G401.6 (cell line): ENCODE results near the gene SFXN1.

Experiments
- FAIRE-seq: peaks from 2 replicates; lab custom pipeline; 2012; peaks lifted over from hg19 to GRCh38; lab: Jason Lieb, UNC

SFXN1 gene

DNA sequence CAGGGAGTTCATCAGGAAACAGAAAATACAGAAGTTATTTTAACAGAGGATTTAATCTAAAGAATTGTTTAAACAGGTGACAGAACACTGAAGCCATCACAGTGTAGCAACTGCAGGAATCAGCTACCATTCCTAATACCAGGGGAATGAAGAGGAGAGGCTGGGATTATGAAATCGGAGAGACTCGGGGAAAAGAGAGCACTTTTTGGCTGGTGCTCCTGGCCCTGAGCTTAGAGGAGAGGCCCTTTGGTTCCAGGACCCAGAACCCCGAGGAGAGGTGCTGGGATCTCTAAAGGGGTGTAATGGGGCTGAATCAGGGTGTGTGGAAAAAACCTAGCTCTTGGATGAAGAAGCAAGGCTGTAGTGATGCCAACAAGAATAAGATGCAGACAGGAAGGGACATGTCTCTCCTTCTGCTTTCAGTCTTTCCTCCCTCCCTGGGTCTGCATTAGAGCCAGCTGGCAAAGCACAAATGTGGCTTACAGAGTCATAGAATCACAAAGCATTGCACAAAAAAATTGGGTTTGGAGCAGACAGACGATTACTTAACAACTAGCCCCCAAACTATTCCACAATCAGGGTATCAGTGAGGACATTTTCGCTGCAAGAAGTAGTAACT is 11.6 kb upstream of the SFXN1 start:
- FAIRE-seq, result no peak

DNA sequence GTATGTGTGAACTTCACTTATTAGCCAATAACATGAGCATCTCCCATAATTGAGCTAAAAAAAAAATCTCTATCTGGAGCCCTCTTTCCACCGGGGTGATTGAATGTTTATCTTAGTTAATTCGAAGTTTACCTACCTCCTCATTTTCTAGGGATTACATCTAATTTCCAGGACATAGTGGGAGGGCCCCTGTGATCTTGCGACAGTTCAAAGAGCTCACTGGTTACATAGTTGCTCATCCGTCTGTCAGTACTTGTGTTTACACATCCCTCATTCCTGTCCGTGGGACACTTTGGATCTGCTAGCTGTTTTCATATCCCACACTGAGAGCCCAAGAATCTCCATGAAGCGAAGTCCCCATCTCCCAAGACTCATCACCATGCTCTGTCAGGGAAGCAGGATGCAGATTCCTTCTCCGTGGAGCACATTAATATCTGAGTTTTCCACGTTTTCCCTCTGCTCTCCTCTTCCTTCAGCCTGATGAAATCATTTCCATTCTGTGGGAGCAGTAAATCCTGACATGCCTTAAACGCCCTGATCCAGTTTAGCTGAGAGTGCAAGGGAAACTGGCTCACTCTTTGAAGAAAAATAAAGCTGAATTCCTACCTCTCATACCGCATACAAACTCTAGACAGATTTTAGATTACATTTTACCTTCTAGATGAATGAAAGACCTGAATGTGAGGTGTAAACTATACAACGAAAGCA is 10.2 kb upstream of the SFXN1 start:
- no peak for FAIRE-seq

DNA sequence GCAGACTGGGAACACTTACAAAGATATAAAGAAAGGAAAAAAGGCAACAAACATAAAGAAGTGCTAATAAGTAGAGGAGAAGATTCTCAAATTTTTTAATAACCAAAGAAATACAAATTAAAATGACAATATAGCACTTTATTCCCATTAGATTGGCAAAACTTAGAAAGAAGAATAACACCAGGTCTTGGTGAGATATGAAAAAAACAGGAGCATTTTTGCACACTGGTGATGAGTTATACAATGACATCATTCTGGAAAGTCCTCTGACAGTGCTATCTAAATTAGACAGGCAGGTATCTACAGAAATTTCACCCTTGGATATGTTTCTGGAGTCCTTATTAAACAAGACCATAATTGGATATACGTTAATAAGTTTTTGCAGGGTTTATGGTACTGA is 9.5 kb upstream of the SFXN1 start:
- no peak for FAIRE-seq

DNA sequence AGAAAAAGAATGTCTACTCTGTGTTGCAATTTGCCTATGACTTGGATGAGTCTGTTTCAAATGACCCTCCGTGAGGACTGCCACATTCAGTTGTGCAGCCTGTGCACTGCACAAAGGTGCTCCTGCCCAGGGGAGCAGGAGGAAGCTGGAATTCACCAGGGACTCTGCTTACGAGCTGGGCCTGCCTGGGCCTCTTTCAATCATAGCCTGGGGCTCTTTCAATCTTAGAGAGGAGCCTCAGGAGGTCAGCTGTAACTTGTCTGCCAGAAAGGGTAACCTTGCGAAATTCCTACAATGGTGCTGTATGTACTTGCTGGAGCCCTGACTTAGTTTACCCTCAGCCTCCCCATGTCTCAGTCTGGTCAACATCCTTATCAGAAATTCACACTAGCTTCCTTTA is 8.4 kb upstream of the SFXN1 start:
- no peak for FAIRE-seq

DNA sequence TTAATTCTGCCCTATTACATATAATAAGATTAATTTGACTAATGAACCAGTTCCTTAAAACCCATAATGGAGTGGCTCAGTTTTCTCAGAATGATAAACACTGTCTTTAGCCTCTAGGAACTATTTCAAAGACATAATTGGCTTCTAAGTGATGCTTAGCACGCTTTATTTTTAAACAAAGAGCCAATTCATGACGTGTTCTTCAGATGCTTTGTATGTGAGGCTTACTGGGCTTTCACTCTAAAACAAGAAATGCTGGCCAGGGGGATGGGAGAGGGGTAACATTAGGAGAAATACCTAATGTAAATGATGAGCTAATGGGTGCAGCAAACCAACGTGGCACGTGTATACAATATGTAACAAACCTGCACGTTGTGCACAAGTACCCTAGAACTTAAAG is 7.6 kb upstream of the SFXN1 start:
- FAIRE-seq, result no peak

DNA sequence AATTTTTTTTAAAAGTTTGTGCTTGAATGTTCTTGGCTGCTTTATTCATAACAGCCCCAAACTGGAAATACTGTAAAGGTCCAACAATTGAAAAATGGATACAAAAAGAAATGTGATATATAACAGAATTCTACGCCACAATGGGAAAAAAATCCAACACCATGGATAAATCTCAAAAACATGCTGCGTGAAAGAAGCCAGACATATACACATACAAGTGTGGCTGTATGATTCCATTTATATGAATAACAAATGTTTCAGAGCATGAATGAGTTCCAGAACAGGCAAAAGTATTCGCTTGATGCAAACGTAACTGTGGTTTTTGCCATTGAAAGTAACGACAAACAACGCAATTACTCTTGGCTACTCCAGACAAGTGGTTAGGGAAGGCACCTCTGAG is 7.2 kb upstream of the SFXN1 start:
- FAIRE-seq, result no peak

DNA sequence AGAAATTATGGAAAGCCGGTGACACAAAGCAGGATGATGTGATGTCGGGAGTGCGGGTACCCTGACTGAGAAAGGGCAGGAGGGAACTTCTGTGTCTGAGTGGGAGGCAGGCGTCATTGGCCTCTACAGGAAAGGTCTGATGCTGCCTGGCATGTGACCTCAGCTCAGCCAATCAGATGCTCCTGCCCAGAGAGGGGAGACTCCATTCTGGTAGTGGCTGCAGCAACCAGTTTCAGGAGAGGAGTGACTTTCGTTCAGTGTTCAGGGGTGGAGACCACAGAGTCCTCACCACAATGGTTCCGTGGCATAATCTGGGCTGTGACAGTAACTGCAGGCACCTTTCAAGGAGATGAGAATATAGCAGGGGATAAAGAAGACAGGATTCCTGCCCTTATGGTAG is 6.7 kb upstream of the SFXN1 start:
- no peak for FAIRE-seq

DNA sequence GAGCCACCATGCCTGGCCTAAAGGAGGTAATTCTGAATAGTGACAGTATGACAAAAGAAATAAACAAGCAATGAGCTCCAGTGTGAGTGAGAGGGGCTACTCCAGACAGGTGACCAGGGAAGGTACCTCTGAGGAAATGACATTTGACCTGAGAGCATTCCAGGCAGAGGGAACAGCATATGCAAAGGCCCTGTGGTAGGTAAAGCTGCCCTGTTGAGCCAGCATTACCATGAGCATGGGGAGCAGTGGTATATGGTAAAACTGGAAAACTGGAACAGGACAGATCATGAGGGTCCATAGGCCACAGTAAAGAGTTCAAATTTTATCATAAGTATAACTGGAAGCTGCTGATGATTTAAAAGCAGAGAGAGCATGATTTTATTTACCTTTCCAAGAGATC is 6.0 kb upstream of the SFXN1 start:
- no peak for FAIRE-seq

DNA sequence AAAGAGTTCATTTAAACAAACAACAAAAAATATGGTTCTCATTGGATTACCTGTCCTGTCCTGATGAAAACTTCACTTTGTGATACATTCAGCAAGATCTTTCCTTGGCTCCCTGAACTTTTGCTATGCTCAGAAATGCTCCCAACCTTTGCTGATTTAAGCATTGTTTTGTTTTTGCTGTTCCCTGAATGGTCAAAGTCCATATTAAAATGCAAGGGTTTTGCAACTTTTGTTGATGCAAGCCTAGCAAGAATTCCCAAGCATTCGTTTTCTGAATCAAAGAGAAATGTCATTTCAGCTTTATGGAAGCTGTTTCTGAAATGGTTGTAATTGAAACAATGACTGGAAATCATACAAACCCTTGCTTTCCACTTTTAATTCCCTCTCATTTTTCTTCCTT is 3.1 kb upstream of the SFXN1 start:
- no peak for FAIRE-seq

DNA sequence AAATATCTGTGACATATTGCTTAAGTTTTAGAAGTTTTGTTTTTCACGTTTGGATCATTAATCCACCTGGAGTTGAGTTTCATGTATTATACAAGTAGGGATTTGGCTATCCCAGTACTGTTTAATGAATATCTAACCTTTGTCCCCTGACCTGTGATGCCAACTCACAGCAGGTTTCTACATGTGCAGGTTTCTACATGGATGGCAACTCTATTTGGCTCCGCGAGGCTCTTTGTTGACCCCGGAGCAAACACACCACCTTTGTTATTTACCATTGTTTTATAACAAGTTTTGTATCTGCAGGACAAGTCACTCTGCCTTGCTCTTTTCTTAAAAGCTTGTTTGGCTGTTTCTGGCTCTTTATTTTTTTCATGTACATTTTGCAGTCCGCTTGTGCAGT is 920 bp upstream of the SFXN1 start:
- FAIRE-seq, result no peak

DNA sequence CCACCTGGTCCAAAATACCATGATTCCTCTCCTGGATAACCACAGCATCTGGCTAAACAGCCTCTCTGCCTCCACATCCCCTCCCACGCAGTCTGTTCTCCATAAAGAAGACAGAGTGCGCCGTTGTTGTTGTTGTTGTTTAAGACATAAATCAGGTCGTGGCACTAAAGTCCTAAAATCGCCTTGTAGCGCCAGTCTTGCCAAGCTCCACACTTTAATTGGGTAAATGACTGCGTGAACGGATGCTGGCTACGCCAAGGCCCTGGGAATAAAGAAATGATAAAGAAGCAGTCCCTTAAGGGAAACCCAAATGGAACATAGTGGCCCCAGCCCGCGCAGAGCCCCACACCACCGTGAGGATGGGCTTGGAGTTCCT is 364 bp upstream of the SFXN1 start:
- no peak for FAIRE-seq

DNA sequence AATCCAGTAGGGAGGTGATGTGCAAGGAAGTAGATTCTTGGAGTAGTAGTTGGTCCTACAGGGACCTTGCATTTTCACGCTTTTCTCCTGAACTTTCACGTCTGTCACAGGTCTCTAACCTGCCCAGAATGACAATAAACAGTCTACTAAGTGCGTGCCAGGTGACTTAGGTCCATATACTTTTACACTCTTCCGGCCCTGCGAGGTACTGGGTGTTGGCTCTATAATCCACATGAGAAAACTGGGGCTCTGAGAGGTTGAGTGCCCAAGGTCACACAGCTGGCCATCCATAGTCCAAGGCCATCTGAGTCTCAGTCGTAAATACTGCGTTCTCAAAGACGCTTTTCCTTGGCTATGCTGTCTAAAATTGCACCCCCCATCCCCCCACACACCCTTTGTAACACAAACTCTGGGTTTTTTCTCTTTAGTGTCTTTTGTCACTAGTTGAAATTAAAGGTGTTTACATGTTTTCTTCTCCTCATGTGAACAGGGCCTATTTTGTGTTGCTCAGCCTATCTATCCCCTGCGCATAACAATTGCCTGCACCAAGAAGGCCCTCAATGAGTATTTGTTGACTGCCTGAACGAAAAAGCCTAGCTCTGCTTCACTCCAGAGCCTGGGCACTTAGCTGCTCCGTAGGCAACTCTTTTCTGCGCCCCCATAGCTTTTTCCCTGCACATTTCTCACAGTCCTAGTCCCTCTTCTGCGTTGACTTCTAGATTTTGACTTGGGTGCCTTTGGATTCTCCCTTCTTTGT is 943 bp downstream of the SFXN1 start:
- FAIRE-seq, result no peak

DNA sequence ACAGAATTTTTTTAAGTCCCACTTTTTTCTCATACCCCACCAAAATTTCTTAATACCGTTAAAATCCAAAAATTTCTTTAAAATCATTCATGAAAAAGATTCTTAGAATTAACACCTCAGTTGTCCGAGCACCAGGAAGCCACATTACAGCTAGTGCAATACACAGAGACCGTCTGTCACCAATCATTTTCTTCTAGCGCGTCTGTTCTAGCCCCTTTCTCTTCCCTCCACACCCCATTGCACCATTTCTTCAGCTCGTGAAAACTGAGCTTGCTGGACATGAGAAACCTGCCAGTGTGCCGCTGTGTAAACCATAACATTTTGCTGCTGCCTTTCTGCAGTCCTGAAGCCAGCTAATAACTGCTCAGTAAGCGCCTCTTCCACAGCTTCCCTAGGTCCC is 5.0 kb downstream of the SFXN1 start:
- no peak for FAIRE-seq

DNA sequence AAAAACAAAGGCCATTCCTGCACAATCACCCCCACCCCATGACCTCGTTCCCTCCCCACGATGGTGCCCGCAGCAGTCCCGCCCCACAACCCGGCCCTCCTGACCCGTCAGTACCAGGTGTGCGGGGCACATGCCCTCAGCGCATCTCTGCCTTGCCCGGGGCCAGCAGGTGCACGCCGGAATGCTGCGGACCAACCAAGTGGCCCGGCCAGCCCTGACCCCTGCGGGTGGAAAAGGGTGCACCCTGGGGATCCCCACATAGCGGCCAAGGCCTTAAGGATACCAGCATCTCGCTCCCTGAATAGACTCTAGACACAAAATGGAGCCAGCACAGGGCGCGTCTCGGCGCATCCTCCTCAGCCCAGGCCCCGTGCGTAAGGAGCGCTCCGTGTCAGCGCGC is 6.0 kb downstream of the SFXN1 start:
- no peak for FAIRE-seq

DNA sequence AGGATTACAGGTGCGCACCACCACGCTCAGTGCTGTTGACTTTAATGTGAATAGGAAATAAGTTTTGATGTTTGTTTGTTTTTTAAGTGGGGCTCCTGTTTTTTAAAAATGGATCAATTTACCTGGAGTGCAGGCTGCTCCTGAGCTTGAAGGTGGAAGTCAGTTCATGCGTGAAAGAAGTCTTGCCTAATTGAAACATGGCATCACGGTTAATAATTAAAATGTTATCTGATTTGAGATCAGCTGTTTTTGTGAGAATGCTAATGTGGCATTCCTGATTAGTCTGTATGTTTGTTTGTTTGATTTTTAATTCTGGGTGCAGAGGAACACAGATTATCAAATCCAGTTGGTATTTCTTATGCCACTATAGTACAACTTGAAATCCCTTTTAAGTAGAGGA is 6.5 kb downstream of the SFXN1 start:
- no peak for FAIRE-seq

DNA sequence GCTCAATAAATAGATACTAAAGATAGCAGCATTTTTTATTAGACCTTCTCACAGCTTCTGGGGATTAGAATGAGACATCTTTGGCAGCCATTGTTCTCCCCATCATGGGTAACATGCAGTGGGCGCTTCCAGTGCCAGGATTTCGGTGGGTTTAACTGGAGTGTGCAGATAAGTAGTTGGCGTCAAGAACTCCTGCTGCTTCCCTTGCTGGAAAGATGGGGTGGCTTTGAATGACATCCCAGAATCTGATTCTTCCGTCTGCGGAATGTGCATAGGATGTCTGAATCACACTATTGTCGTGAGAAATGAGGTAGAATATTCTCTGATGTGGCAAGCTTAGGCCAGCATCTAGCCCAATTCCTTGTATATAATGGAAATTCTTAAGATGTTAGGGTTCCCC is 7.3 kb downstream of the SFXN1 start:
- FAIRE-seq, result no peak

DNA sequence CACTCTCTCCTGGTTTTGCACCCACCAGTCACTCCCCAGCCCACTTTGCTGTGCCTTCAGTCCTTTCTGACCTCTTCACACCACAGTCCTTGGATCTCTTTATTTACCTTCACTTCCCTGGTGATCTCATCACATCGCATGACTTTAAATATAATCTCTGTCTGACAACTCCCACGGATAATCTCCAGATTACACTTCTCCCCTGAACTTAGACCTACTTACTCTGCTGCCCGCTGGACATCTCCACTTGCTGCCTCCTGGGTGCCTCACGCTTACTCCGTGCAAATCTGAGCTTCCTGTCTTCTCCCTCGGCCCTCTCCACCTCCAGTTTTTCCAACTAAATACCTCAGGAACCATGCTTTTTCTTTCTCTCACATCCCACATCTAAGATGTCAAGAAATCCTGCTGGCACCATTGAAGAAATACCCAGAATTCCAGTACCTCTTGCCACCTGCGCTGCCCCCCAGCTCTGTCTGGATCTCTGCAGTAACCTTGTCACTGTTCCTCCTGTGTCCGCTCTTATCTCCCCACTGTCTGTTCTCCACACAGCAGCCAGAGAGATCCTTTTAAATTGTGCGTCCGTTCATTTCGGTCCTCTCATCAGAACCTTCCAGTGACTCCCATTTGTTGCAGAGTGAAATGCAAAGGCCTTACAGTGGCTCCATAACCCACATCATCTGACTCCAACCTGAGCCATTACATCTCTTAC is 9.3 kb downstream of the SFXN1 start:
- no peak for FAIRE-seq

DNA sequence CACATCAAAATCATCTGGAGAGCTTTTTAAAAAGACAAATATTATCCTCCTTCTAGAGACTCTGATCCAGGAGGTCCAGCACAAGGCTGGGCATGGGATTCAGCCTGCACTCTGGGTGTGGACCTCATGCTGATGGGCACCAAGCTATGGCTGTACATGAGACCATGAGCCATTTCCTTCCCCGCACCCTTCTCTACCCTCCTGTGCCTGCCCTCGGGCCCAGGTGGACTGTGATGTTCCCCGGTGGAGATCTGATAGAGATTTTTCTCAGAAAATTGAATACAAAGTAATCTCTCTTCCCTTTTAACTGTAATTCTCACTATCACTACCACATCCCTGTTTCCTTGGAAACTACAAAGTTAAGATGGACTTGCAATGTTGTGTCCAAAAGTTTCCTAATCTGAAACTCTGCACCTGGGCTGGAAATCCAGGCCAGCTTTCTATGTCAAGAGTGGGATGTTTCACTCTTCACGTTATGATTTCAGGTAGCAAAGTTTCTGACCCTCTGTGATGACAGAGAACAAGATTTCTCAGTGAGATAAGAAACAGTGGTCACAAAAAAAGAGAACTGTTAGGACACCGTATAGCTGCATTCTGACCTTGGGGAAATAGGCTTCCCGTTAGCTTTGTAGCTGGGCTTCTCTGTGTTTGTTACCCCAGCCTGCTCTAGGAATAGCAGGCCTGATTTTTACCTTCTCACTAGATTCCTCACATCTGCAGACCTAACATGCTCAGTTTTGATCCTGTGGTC is 11.5 kb downstream of the SFXN1 start:
- FAIRE-seq, result no peak

DNA sequence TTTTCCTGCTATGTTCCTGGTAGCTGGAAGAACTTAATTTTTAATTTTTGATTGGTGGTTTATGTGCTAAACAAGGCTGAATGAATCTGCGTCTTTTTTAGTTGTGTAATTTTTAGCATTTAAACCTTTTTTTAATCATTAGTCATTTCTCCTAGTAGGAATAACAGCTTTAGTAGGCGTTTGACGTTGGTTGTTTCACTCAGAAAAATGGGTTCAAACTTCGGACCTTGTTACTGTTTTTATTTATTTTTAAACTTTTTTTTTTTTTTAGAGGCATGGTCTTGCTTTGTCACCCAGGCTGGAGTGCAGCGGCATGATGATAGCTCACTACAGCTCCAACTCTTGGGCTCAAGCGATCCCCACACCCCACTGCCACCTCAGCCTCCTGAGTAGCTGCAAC is 12.9 kb downstream of the SFXN1 start:
- FAIRE-seq, result no peak

DNA sequence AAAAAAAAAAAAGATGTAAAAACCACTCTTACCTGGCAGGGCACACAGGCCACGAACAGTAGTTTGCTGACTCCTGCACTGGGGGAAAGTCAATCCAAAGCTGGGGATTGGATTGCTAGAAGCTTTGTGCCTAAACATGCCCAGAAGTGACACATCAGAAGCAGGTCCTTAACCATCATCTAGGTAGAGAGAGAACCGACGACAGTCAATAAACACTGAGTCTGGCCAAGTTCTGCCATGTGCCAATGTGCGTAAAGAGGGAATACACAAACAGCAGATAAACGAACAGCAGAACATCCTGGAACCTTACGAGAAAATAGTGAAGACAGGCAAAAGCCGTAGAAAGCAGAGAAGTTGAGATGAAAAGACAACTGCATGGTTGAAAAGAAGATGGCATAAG is 14.9 kb downstream of the SFXN1 start:
- no peak for FAIRE-seq

DNA sequence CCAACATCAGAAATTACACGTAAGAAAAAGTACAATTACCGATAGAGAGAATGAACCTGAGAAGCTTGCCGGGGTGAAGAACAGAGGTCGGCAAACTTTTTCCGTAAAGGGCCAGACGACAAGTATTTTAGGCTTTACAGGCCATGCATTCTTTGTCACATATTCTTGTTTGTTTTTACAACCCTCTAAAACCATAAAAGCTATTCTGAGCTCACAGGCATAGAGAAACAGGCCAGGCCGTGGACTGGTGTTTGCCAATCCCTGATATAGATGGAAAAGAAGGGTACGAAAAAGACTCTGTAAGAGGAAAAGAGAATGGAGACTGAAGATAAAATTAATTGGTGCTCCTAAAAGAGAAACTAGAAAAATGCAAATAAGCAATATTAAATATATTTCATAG is 15.4 kb downstream of the SFXN1 start:
- FAIRE-seq, result no peak
